Smooth muscle cell (in vitro differentiated cells): ENCODE results near the gene ZNF497. TPM values are rescaled to one million over a fixed set of nuclear protein-coding genes. Genes with fewer than 3 reads are reported as not detected.
"Not testable (repeated sequence)": the region's sequence is repeated elsewhere in the genome, so short reads cannot be mapped to it uniquely, and the experiment has no call there.

ENCODE experiments used
- DNase-seq: peaks from one replicate; lab custom pipeline; 2025; ENCODE audit not compliant: unreplicated experiment; lab: John Stamatoyannopoulos, UW
- H2AFZ ChIP-seq: fragments of 200-600 bp; sonication (generic); 2 replicates; pipeline ENCODE4 v1.6.0; 2016; ENCODE audit warnings: antibody characterized with exemption, low read depth, mild to moderate bottlenecking
- H3F3A ChIP-seq: fragments of 200-600 bp; sonication (generic); 2 replicates; pipeline ENCODE4 v1.6.0; 2017; ENCODE audit warnings: antibody characterized with exemption, low read depth
- H3K27ac ChIP-seq: fragments of 200-600 bp; sonication (generic); 2 replicates; pipeline ENCODE4 v1.5.1; 2016; ENCODE audit warnings: low read depth, mild to moderate bottlenecking
- H3K27me3 ChIP-seq: fragments of 200-600 bp; sonication (generic); 2 replicates; pipeline ENCODE4 v1.6.1; 2016; ENCODE audit warnings: low read depth, mild to moderate bottlenecking
- H3K36me3 ChIP-seq: fragments of 200-600 bp; sonication (generic); 2 replicates; pipeline ENCODE4 v1.5.1; 2016; ENCODE audit warnings: low read depth
- H3K4me1 ChIP-seq: fragments of 200-600 bp; sonication (generic); 2 replicates; pipeline ENCODE4 v1.5.1; 2016; ENCODE audit warnings: low read depth
- H3K4me2 ChIP-seq: fragments of 200-600 bp; sonication (generic); 2 replicates; pipeline ENCODE4 v1.6.0; 2016; ENCODE audit warnings: mild to moderate bottlenecking
- H3K4me3 ChIP-seq: fragments of 200-600 bp; sonication (generic); 2 replicates; pipeline ENCODE4 v1.5.1; 2016; ENCODE audit warnings: mild to moderate bottlenecking
- H3K79me2 ChIP-seq: fragments of 200-600 bp; sonication (generic); 2 replicates; pipeline ENCODE4 v1.6.0; 2016; ENCODE audit warnings: low read depth, mild to moderate bottlenecking
- H3K9ac ChIP-seq: fragments of 200-600 bp; sonication (generic); 2 replicates; pipeline ENCODE4 v1.6.0; 2016; ENCODE audit warnings: low read depth
- H3K9me3 ChIP-seq: fragments of 200-600 bp; sonication (generic); replicated peaks from 2 replicates; pipeline ENCODE4 v1.5.1; 2016; ENCODE audit warnings: low read depth
- H4K20me1 ChIP-seq: fragments of 200-600 bp; sonication (generic); 2 replicates; pipeline ENCODE4 v1.6.0; 2016; ENCODE audit warnings: low read depth
- CTCF ChIP-seq: fragments of 200-600 bp; sonication (generic); IDR thresholded peaks from 2 replicates; pipeline ENCODE4 v1.5.1; 2017; ENCODE audit warnings: borderline replicate concordance, mild to moderate bottlenecking, antibody characterized with exemption; ENCODE audit not compliant: insufficient read depth, poor library complexity, severe bottlenecking
- WGBS: methylation state at CpG from one replicate; pipeline ENCODE4 v1.1.7; 2016; ENCODE audit warnings: low lambda C conversion rate; 5-methylcytosine and 5-hydroxymethylcytosine counted together
- polyA plus RNA-seq: library from polyadenylated mRNA; unstranded; fragments of >200 nt; fragmentation: Nextera tagmentation; extraction: Ambion mirVana; gene quantifications from 2 replicates; pipeline ENCODE4 v1.2.1, GENCODE V29; 2016
- total RNA-seq: library from RNA; depleted of rRNA; stranded (reverse); fragments of >200 nt; gene quantifications from 2 replicates; pipeline ENCODE4 v1.2.3, GENCODE V29; 2014

Gene ZNF497
- total and polyA plus RNA-seq, 2 experiments from 2014 or later, result 0.58 to 4.6 TPM

- WGBS, result under 1% methylated on average over 48 of the region's 83 CpGs
Observed at GRCh38 chr19:58380662-58381459, 18.3 kb upstream of the ZNF497 start, which contains the start of gene ZNF837. Gene ZNF837 (minus strand): TSS chr19:58381030. CDS start chr19:58369332, 11,698 bp downstream.

GRCh38 chr19:58380037-58380661 lies 17.6 kb upstream of the ZNF497 start:
- DNase-seq, result no peak
- Histone ChIP-seq H3K4me3 (peak overlapping the region; percentile 90), H3K27me3 (no peaks in the 10 kb centered on the region), H3K79me2 (peaks cover 4% of the 10 kb centered on the region), H3K4me1 (peaks cover 3% of the 10 kb centered on the region), H3F3A (no peaks in the 10 kb centered on the region), H2AFZ (peak overlapping the region; percentile 75), H3K9me3 (no peaks in the 10 kb centered on the region), H3K27ac (peak overlapping the region; percentile 74), H3K9ac (peak overlapping the region; percentile 97), H3K4me2 (peak overlapping the region; percentile 89), H4K20me1 (no peaks in the 10 kb centered on the region), H3K36me3 (no peaks in the 10 kb centered on the region)
- no peak for TF ChIP-seq CTCF
- WGBS, result 9% methylated on average over 24 of the region's 24 CpGs

More at GRCh38 chr19:58380662-58381459, 18.3 kb upstream of the ZNF497 start, which contains the start of gene ZNF837:
- H3K36me3 ChIP-seq, result no peaks in the 10 kb centered on the region
- H4K20me1 ChIP-seq, result no peaks in the 10 kb centered on the region
- peak within 1 kb of the TSS; percentile 89 for H3K4me2 ChIP-seq
- peak; percentile 95 for DNase-seq
- peaks cover 11% of the 10 kb centered on the region for H3K79me2 ChIP-seq
- H3K27me3 ChIP-seq, result no peaks in the 10 kb centered on the region
- H3K27ac ChIP-seq, result peak within 1 kb of the TSS; percentile 89
- no peaks in the 10 kb centered on the region for H3F3A ChIP-seq
- peak within 1 kb of the TSS; percentile 97 for H3K9ac ChIP-seq
- peaks cover 8% of the 10 kb centered on the region for H3K4me1 ChIP-seq
- no peak for TF ChIP-seq CTCF
- no peaks in the 10 kb centered on the region for H3K9me3 ChIP-seq
- H3K4me3 ChIP-seq, result peak within 1 kb of the TSS; percentile 90
- H2AFZ ChIP-seq, result peak within 1 kb of the TSS; percentile 75

- no peak overlapping the region for H3K9ac ChIP-seq
- no peaks in the 10 kb centered on the region for H3K27me3 ChIP-seq
- WGBS, result 93% methylated on average over 6 of the region's 6 CpGs
- no peaks in the 10 kb centered on the region for H3K9me3 ChIP-seq
- H3K79me2 ChIP-seq, result peaks cover 4% of the 10 kb centered on the region
- no peaks in the 10 kb centered on the region for H3K36me3 ChIP-seq
- DNase-seq, result no peak
- TF ChIP-seq CTCF, result no peak
- H2AFZ ChIP-seq, result no peak overlapping the region
- no peaks in the 10 kb centered on the region for H3F3A ChIP-seq
- H3K27ac ChIP-seq, result no peak overlapping the region
- H3K4me1 ChIP-seq, result peaks cover 3% of the 10 kb centered on the region
- H3K4me3 ChIP-seq, result no peak overlapping the region
- peak overlapping the region; percentile 89 for H3K4me2 ChIP-seq
- no peaks in the 10 kb centered on the region for H4K20me1 ChIP-seq
Observed at GRCh38 chr19:58379246-58379645, 16.7 kb upstream of the ZNF497 start.

GRCh38 chr19:58376724-58377123 lies 14.2 kb upstream of the ZNF497 start:
- not testable (repeated sequence) for H2AFZ ChIP-seq, H3K4me2 ChIP-seq, H4K20me1 ChIP-seq, H3K27ac ChIP-seq, H3K36me3 ChIP-seq, H3K4me1 ChIP-seq, H3K9ac ChIP-seq, H3K27me3 ChIP-seq, H3K4me3 ChIP-seq, DNase-seq, H3K9me3 ChIP-seq, H3F3A ChIP-seq, H3K79me2 ChIP-seq
- WGBS, result 95% methylated on average over 7 of the region's 7 CpGs
